Uterus (tissue), 2 donors: ENCODE data around the gene LIX1.

Experiments
- CTCF ChIP-seq, 4 experiments: fragments of 200-600 bp in 2 of 4; fragments of 450-650 bp in 2 of 4; sonication (generic) in 2 of 4; IDR thresholded peaks; one replicate each; pipeline ENCODE4 v1.5.1; 2016 to 2019; ENCODE audit warnings: antibody characterized with exemption in 4 of 4, mild to moderate bottlenecking in 2 of 4, moderate library complexity in 1 of 4
- POLR2A ChIP-seq, 2 donors: fragments of 450-650 bp; IDR thresholded peaks; one replicate each; pipeline ENCODE4 v1.6.1; 2016; ENCODE audit warnings: antibody characterized with exemption in 2 of 2, mild to moderate bottlenecking in 1 of 2, moderate library complexity in 1 of 2

GRCh38 chr5:97118261-97119006 is 24.0 kb downstream of the LIX1 start:
- TF ChIP-seq POLR2A (IDR thresholded peaks at IDR 0.05) = no peak
- no peak for TF ChIP-seq CTCF (IDR thresholded peaks at IDR 0.05)
